DND-41 (cell line): ENCODE results near the gene TMOD3.

Source experiments
- ATAC-seq: fragments of 200-7000 bp; cut with Tn5 transposase; 3 replicates; pipeline ENCODE4 v1.9.1; 2021; ENCODE audit warnings: low read depth; ENCODE audit not compliant: insufficient read depth
- DNase-seq: peaks from one replicate; pipeline ENCODE4 v3.0.0-alpha.2; 2020
- H2AFZ ChIP-seq: 2 replicates; pipeline ENCODE4 v1.6.0; 2012; ENCODE audit warnings: low read depth, low read length
- H3K27ac ChIP-seq: 2 replicates; pipeline ENCODE4 v1.5.1; 2012; ENCODE audit warnings: low read length, inconsistent platforms
- H3K27me3 ChIP-seq: fragments of 200-600 bp; sonication (generic); 2 replicates; pipeline ENCODE4 v1.6.0; 2012; ENCODE audit warnings: low read length, mild to moderate bottlenecking, inconsistent platforms; ENCODE audit not compliant: insufficient read depth, poor library complexity
- H3K36me3 ChIP-seq: 2 replicates; pipeline ENCODE4 v1.5.1; 2012; ENCODE audit warnings: low read length, inconsistent platforms; ENCODE audit not compliant: insufficient read depth
- H3K4me1 ChIP-seq: 2 replicates; pipeline ENCODE4 v1.5.1; 2012; ENCODE audit warnings: mild to moderate bottlenecking, low read length; ENCODE audit not compliant: insufficient read depth
- H3K4me2 ChIP-seq: 2 replicates; pipeline ENCODE4 v1.6.0; 2012; ENCODE audit warnings: mild to moderate bottlenecking, moderate library complexity, low read length, inconsistent platforms; ENCODE audit not compliant: insufficient read depth
- H3K4me3 ChIP-seq, 2 experiments: fragments of 200-600 bp in 1 of 2; shearing (Covaris generic) in 1 of 2; 2 replicates each; pipeline ENCODE4 v1.5.1; 2012 to 2016; ENCODE audit warnings: inconsistent platforms in 2 of 2, low read length in 2 of 2, mild to moderate bottlenecking in 2 of 2, low read depth in 1 of 2, moderate library complexity in 1 of 2
- H3K79me2 ChIP-seq: 2 replicates; pipeline ENCODE4 v1.6.0; 2012; ENCODE audit warnings: low read length, inconsistent platforms; ENCODE audit not compliant: insufficient read depth
- H3K9ac ChIP-seq: 2 replicates; pipeline ENCODE4 v1.6.0; 2012; ENCODE audit warnings: low read depth, mild to moderate bottlenecking, inconsistent platforms, low read length, moderate library complexity
- H3K9me3 ChIP-seq: 2 replicates; pipeline ENCODE4 v1.5.1; 2012; ENCODE audit warnings: low read length, moderate library complexity, mild to moderate bottlenecking, inconsistent platforms; ENCODE audit not compliant: insufficient read depth, severe bottlenecking
- H4K20me1 ChIP-seq: 2 replicates; pipeline ENCODE4 v1.6.0; 2012; ENCODE audit warnings: low read length; ENCODE audit not compliant: insufficient read depth
- EZH2 ChIP-seq: IDR thresholded peaks from 3 replicates; pipeline ENCODE4 v1.6.1; 2012; ENCODE audit warnings: borderline replicate concordance, low read depth, mild to moderate bottlenecking, moderate library complexity, low read length, inconsistent platforms; ENCODE audit not compliant: severe bottlenecking
- TF ChIP-seq, protein P1 (sequence below): IDR thresholded peaks from 2 replicates; pipeline ENCODE4 v1.5.1; 2012; ENCODE audit warnings: borderline replicate concordance, low read length, moderate library complexity, mild to moderate bottlenecking; ENCODE audit not compliant: poor library complexity, severe bottlenecking; ENCODE audit errors: extremely low read depth

TMOD3 gene

DNA sequence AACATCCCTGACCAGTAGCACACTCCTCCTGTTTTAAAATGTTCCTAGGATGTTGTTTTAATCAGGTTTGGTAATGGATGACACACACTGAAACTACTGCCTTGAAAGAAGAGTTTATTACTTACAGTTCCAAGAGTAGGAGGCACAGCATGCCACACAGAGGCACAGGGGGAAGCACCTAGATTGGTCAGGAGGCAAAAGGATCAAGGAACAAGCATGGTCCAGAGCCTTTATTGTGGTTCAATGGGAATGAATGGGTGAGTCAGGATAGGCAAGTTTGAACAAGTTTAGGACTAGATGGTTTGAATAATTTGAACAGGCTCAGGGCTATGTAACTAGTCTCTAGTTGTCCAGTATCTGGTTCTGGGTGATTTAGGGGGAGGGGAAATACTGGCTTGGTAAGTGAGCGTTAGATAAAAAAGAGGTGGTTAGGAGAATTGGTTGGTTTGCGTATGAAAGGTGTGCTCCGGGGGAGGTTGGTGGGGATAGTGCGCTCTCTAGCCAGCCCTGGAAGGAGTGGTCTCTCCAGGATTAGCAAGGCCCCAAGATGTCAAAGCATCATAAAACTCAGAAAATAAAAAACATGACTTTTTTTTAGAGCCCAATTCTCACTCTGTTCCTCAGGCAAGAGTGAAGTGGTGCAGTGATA is 35.1 kb downstream of the TMOD3 start:
- peaks cover 54% of the 10 kb centered on the region for H3K36me3 ChIP-seq
- peaks cover 45% of the 10 kb centered on the region for H3K79me2 ChIP-seq
- no peak overlapping the region for H2AFZ ChIP-seq
- H3K4me1 ChIP-seq, result peaks cover 25% of the 10 kb centered on the region
- no peak overlapping the region for H3K4me2 ChIP-seq
- no peaks in the 10 kb centered on the region for H3K27me3 ChIP-seq
- no peaks in the 10 kb centered on the region for H3K9me3 ChIP-seq
- no peak overlapping the region for H3K27ac ChIP-seq
- H3K4me3 ChIP-seq, result no peak overlapping the region
- no peak for ATAC-seq
- DNase-seq, result no peak
- H3K9ac ChIP-seq, result no peak overlapping the region
- peaks cover 20% of the 10 kb centered on the region for H4K20me1 ChIP-seq
- TF ChIP-seq, protein P1, sequence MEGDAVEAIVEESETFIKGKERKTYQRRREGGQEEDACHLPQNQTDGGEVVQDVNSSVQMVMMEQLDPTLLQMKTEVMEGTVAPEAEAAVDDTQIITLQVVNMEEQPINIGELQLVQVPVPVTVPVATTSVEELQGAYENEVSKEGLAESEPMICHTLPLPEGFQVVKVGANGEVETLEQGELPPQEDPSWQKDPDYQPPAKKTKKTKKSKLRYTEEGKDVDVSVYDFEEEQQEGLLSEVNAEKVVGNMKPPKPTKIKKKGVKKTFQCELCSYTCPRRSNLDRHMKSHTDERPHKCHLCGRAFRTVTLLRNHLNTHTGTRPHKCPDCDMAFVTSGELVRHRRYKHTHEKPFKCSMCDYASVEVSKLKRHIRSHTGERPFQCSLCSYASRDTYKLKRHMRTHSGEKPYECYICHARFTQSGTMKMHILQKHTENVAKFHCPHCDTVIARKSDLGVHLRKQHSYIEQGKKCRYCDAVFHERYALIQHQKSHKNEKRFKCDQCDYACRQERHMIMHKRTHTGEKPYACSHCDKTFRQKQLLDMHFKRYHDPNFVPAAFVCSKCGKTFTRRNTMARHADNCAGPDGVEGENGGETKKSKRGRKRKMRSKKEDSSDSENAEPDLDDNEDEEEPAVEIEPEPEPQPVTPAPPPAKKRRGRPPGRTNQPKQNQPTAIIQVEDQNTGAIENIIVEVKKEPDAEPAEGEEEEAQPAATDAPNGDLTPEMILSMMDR, result no peak
- TF ChIP-seq EZH2, result no peak

DNA sequence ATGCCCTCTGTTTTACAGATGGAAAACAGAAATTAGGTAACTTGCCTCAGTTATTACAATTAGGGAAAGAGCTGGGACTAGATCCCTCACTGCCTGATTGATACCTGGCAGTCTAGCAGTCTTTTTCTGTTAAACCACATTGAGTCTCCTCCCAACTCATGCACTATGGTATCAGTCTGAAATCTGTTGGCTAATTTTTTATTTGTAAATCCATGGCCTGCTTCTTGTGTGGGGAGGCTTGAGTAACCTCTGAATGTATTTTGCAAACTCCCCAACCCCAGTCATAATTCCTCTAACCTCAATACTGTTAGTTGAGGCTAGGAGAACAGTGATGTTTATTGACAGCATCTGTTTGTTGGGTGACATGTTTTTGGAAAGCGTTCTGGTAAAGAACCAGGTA is 35.9 kb downstream of the TMOD3 start:
- H3K79me2 ChIP-seq, result peaks cover 37% of the 10 kb centered on the region
- ATAC-seq, result no peak

DNA sequence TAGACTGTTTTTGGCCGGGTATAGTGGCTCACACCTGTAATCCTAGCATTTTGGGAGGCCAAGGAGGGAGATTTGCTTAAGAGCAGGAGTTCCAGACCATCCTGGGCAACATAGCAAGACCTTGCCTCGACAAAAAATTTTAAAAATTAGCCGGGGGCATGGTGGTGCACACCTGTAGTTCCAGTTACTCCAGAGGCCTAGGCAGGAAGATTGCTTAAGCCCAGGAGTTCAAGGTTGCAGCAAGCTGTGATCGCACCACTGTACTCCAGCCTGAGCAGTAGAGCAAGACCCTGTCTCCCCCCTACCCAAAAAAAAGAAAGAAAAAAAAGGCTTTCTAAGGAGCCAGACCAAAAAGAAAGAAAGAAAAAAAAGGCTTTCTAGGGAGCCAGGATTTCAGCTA is 36.7 kb downstream of the TMOD3 start:
- no peak for ATAC-seq

More for the DNA sequence above, 35.9 kb downstream of the TMOD3 start:
- Histone ChIP-seq H3K27ac (no peak overlapping the region), H3K9ac (no peak overlapping the region), H3K4me2 (no peak overlapping the region), H3K27me3 (no peaks in the 10 kb centered on the region), H3K36me3 (peaks cover 62% of the 10 kb centered on the region), H3K4me3 (no peak overlapping the region), H4K20me1 (peaks cover 16% of the 10 kb centered on the region; the same call in 1 of the 2 replicates), H3K4me1 (peaks cover 20% of the 10 kb centered on the region), H3K9me3 (no peaks in the 10 kb centered on the region), H2AFZ (no peak overlapping the region)
- no peak for DNase-seq
- TF ChIP-seq EZH2, result no peak
- TF ChIP-seq, protein P1, result no peak

More for the DNA sequence above, 36.7 kb downstream of the TMOD3 start:
- H3K36me3 ChIP-seq, result peaks cover 66% of the 10 kb centered on the region
- no peak overlapping the region for H3K27ac ChIP-seq
- H3K9ac ChIP-seq, result no peak overlapping the region
- H2AFZ ChIP-seq, result no peak overlapping the region
- TF ChIP-seq EZH2, result no peak
- TF ChIP-seq, protein P1, result no peak
- no peak overlapping the region for H3K4me2 ChIP-seq
- peaks cover 15% of the 10 kb centered on the region for H3K4me1 ChIP-seq
- no peaks in the 10 kb centered on the region for H3K27me3 ChIP-seq
- H3K79me2 ChIP-seq, result peaks cover 30% of the 10 kb centered on the region
- peaks cover 16% of the 10 kb centered on the region; the same call in 1 of the 2 replicates for H4K20me1 ChIP-seq
- DNase-seq, result no peak
- H3K9me3 ChIP-seq, result no peaks in the 10 kb centered on the region
- H3K4me3 ChIP-seq, result no peak overlapping the region
